Smooth muscle cell (in vitro differentiated cells): Measurements from ENCODE around the gene CBFA2T2. TPM values are rescaled to one million over a fixed set of nuclear protein-coding genes. Genes with fewer than 3 reads are reported as not detected.

Experiments used
- DNase-seq: peaks from one replicate; lab custom pipeline; 2025; ENCODE audit not compliant: unreplicated experiment; lab: John Stamatoyannopoulos, UW
- H2AFZ ChIP-seq: fragments of 200-600 bp; sonication (generic); 2 replicates; pipeline ENCODE4 v1.6.0; 2016; ENCODE audit warnings: antibody characterized with exemption, low read depth, mild to moderate bottlenecking
- H3F3A ChIP-seq: fragments of 200-600 bp; sonication (generic); 2 replicates; pipeline ENCODE4 v1.6.0; 2017; ENCODE audit warnings: antibody characterized with exemption, low read depth
- H3K27ac ChIP-seq: fragments of 200-600 bp; sonication (generic); 2 replicates; pipeline ENCODE4 v1.5.1; 2016; ENCODE audit warnings: low read depth, mild to moderate bottlenecking
- H3K27me3 ChIP-seq: fragments of 200-600 bp; sonication (generic); 2 replicates; pipeline ENCODE4 v1.6.1; 2016; ENCODE audit warnings: low read depth, mild to moderate bottlenecking
- H3K36me3 ChIP-seq: fragments of 200-600 bp; sonication (generic); 2 replicates; pipeline ENCODE4 v1.5.1; 2016; ENCODE audit warnings: low read depth
- H3K4me1 ChIP-seq: fragments of 200-600 bp; sonication (generic); 2 replicates; pipeline ENCODE4 v1.5.1; 2016; ENCODE audit warnings: low read depth
- H3K4me2 ChIP-seq: fragments of 200-600 bp; sonication (generic); 2 replicates; pipeline ENCODE4 v1.6.0; 2016; ENCODE audit warnings: mild to moderate bottlenecking
- H3K4me3 ChIP-seq: fragments of 200-600 bp; sonication (generic); 2 replicates; pipeline ENCODE4 v1.5.1; 2016; ENCODE audit warnings: mild to moderate bottlenecking
- H3K79me2 ChIP-seq: fragments of 200-600 bp; sonication (generic); 2 replicates; pipeline ENCODE4 v1.6.0; 2016; ENCODE audit warnings: low read depth, mild to moderate bottlenecking
- H3K9ac ChIP-seq: fragments of 200-600 bp; sonication (generic); 2 replicates; pipeline ENCODE4 v1.6.0; 2016; ENCODE audit warnings: low read depth
- H3K9me3 ChIP-seq: fragments of 200-600 bp; sonication (generic); replicated peaks from 2 replicates; pipeline ENCODE4 v1.5.1; 2016; ENCODE audit warnings: low read depth
- H4K20me1 ChIP-seq: fragments of 200-600 bp; sonication (generic); 2 replicates; pipeline ENCODE4 v1.6.0; 2016; ENCODE audit warnings: low read depth
- WGBS: methylation state at CpG from one replicate; pipeline ENCODE4 v1.1.7; 2016; ENCODE audit warnings: low lambda C conversion rate; 5-methylcytosine and 5-hydroxymethylcytosine counted together
- polyA plus RNA-seq: library from polyadenylated mRNA; unstranded; fragments of >200 nt; fragmentation: Nextera tagmentation; extraction: Ambion mirVana; gene quantifications from 2 replicates; pipeline ENCODE4 v1.2.1, GENCODE V29; 2016
- total RNA-seq: library from RNA; depleted of rRNA; stranded (reverse); fragments of >200 nt; gene quantifications from 2 replicates; pipeline ENCODE4 v1.2.3, GENCODE V29; 2014
- TF ChIP-seq, protein P1 (sequence below): fragments of 200-600 bp; sonication (generic); IDR thresholded peaks from 2 replicates; pipeline ENCODE4 v1.5.1; 2017; ENCODE audit warnings: borderline replicate concordance, mild to moderate bottlenecking, antibody characterized with exemption; ENCODE audit not compliant: insufficient read depth, poor library complexity, severe bottlenecking

Gene CBFA2T2
- total and polyA plus RNA-seq, 2 experiments from 2014 or later, result 18.2 to 41.6 TPM

DNA sequence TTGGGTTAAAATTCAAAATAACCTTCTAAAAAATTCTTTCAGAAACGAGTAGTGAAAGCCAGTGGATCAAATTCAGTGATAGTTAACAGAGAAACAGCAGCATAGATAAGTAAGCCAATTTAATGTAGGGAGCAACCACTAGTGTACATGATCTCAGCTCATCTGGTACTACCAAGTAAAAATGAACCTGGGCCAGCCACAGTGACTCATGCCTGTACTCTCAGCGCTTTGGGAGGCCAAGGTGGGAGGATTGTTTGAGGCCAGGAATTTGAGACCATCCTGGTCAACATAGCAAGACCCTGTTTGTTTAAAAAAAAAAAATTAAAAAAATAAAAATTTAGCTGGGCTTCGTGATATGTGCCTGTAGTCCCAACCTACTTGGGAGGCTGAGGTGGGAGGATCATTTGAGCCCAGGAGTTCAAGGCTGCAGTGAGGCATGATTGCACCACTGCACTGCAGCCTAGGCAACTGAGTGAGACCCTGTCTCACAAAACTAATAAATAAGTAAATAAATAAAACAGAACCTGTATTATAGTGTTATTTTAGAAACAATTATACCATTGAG is 32.4 kb downstream of the CBFA2T2 start:
- H3K79me2 ChIP-seq, result peaks cover 83% of the 10 kb centered on the region
- TF ChIP-seq, protein P1, sequence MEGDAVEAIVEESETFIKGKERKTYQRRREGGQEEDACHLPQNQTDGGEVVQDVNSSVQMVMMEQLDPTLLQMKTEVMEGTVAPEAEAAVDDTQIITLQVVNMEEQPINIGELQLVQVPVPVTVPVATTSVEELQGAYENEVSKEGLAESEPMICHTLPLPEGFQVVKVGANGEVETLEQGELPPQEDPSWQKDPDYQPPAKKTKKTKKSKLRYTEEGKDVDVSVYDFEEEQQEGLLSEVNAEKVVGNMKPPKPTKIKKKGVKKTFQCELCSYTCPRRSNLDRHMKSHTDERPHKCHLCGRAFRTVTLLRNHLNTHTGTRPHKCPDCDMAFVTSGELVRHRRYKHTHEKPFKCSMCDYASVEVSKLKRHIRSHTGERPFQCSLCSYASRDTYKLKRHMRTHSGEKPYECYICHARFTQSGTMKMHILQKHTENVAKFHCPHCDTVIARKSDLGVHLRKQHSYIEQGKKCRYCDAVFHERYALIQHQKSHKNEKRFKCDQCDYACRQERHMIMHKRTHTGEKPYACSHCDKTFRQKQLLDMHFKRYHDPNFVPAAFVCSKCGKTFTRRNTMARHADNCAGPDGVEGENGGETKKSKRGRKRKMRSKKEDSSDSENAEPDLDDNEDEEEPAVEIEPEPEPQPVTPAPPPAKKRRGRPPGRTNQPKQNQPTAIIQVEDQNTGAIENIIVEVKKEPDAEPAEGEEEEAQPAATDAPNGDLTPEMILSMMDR, result no peak
- no peak for DNase-seq
- H3K4me2 ChIP-seq, result no peak overlapping the region
- no peak overlapping the region for H2AFZ ChIP-seq
- H3K9me3 ChIP-seq, result no peaks in the 10 kb centered on the region
- H3F3A ChIP-seq, result peaks cover 7% of the 10 kb centered on the region
- WGBS, result 82% methylated on average over 3 of the region's 3 CpGs
- no peak overlapping the region for H3K4me3 ChIP-seq
- no peaks in the 10 kb centered on the region for H3K27me3 ChIP-seq
- H4K20me1 ChIP-seq, result peaks cover 97% of the 10 kb centered on the region
- no peaks in the 10 kb centered on the region for H3K36me3 ChIP-seq
- H3K27ac ChIP-seq, result no peak overlapping the region
- H3K4me1 ChIP-seq, result peaks cover 4% of the 10 kb centered on the region
- no peak overlapping the region for H3K9ac ChIP-seq

DNA sequence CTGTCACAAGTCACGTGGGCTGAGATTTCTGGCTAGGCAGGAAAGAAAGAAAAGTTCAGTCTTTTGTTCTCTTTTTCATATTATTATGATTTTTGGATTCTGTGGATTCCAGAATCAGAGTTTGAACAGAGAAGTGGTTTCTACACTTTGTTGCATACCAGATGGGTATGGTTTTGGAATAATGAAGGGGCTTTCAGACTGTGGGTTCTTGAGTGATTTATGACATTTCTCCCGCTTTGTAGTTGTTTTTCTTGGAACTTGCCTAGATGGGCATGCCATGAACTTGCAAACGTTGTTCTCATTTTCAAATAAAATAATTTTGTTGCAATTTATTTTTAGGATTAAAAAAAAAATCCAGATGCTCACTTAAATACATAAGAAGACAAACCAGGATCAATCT is 34.4 kb downstream of the CBFA2T2 start:
- no peaks in the 10 kb centered on the region for H3K36me3 ChIP-seq
- H3K9me3 ChIP-seq, result no peaks in the 10 kb centered on the region
- H3K4me2 ChIP-seq, result no peak overlapping the region
- no peak overlapping the region for H3K4me3 ChIP-seq
- H3K4me1 ChIP-seq, result no peaks in the 10 kb centered on the region
- no peaks in the 10 kb centered on the region for H3F3A ChIP-seq
- H3K27ac ChIP-seq, result no peak overlapping the region
- H2AFZ ChIP-seq, result no peak overlapping the region
- DNase-seq, result no peak
- peaks cover 84% of the 10 kb centered on the region for H4K20me1 ChIP-seq
- H3K27me3 ChIP-seq, result no peaks in the 10 kb centered on the region
- peaks cover 95% of the 10 kb centered on the region for H3K79me2 ChIP-seq
- H3K9ac ChIP-seq, result no peak overlapping the region
- TF ChIP-seq, protein P1, result no peak
- WGBS, result 79% methylated on average over 3 of the region's 3 CpGs

DNA sequence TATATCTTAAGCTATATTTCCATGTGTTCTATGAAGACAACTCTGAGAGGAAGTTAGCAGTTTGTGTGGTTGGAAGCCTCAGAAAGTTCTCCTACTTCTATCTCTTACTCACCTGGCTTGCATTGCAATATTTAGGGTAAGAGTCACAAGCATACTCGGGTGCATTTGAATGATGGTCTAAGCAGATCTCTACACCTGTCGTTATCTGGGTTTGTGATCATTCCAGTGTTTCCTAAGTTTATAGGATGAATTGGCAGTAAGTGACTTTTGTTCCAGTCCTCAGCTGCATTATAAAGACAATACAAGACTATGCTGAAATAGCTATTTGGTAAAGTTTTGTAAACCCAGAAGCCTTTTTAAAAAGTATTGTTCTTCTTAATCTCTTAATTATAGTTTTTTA is 36.9 kb downstream of the CBFA2T2 start:
- peaks cover 5% of the 10 kb centered on the region for H3K4me1 ChIP-seq
- no peak overlapping the region for H3K27ac ChIP-seq
- peaks cover 75% of the 10 kb centered on the region for H3K79me2 ChIP-seq
- no peak for DNase-seq
- H3F3A ChIP-seq, result peaks cover 13% of the 10 kb centered on the region
- no peaks in the 10 kb centered on the region for H3K27me3 ChIP-seq
- no peaks in the 10 kb centered on the region for H3K9me3 ChIP-seq
- no peak overlapping the region for H3K4me3 ChIP-seq
- TF ChIP-seq, protein P1, result no peak
- no peak overlapping the region for H3K9ac ChIP-seq
- H3K36me3 ChIP-seq, result no peaks in the 10 kb centered on the region
- 80% methylated on average over 2 of the region's 2 CpGs for WGBS
- peaks cover 61% of the 10 kb centered on the region for H4K20me1 ChIP-seq
- H2AFZ ChIP-seq, result no peak overlapping the region
- H3K4me2 ChIP-seq, result no peak overlapping the region
